ENCODE data around the gene LSMEM2. TPM values are rescaled to one million over a fixed set of nuclear protein-coding genes. Genes with fewer than 3 reads are reported as not detected.
A peak's percentile ranks its signal among the peaks of the same experiment; 100 is the strongest.

Gene LSMEM2
- total and polyA plus RNA-seq, 2 of the 8 experiments (the other 6 are each of a cell fraction or from before 2014, with no cell fraction given): 0.58 to 0.68 TPM

DNA sequence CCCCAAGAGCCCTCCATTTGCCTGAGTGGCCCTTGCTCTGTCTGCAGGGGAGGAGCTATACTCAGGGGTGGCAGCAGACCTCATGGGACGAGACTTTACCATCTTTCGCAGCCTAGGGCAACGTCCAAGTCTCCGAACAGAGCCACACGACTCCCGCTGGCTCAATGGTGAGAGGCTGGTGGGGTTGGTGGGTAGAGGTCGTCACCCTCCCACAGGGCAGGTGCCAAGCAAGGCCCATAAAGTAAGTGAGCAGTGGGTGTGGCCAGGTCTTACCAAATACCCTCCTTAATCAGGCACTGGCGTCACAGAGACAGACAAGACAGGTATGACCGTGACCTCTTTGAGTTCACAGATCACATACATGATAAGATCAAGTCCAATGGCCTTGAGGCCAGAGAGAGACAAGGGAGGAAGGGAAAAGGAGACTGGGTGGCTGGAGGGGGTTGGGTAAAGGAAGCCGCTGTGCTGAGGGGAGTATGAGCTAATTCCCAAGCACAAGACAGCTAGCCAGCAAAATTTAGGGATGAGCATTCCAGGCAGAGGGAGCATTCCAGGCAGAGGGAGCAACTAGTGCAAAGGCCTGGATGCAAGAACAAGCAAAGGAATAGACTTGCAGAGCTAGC lies 7.5 kb upstream of the LSMEM2 start:
- no peak overlapping the region for H3K4me2 ChIP-seq (ENCODE audit: insufficient read depth in 1 of 2, low read depth in 2 of 2, low read length in 2 of 2)
- 89% methylated on average over 10 of the region's 10 CpGs; no CpG with 5 or more reads in 1 of the 2 experiments for WGBS, 2 experiments (ENCODE audit: extremely low coverage in 1 of 2, insufficient coverage in 1 of 2, insufficient read length in 1 of 2, insufficient replicate concordance in 2 of 2, low coverage in 1 of 2, low lambda C conversion rate in 2 of 2, missing lambda C conversion rate in 1 of 2)
- no peak for FAIRE-seq

More for the DNA sequence above, 7.5 kb upstream of the LSMEM2 start:
- Histone ChIP-seq H3K4me1 (replicated peaks in 1 of 4; ENCODE audit: control insufficient read depth in 3 of 4, insufficient read depth in 4 of 4, low read length in 3 of 4) (peaks cover 0 to 34% (median 30%) of the 10 kb centered on the region in 4 experiments; a peak in 6 of 7 replicates), H2AK5ac (ENCODE audit: low read depth, low read length) (no peak overlapping the region; the same call in 1 of the 2 replicates), H3K36me3 (ENCODE audit: control insufficient read depth in 2 of 4, insufficient read depth in 4 of 4, low read length in 3 of 4) (no peaks in the 10 kb centered on the region), H3K23me2 (ENCODE audit: low read depth, low read length) (peaks cover 4% of the 10 kb centered on the region; the same call in 1 of the 2 replicates), H4K5ac (ENCODE audit: insufficient read length, low read depth, low read length) (no peak overlapping the region), H2BK15ac (ENCODE audit: low read length) (peak overlapping the region; percentile 99; the same call in 1 of the 2 replicates), H3K4me3 (ENCODE audit: extremely low read depth in 1 of 4, insufficient read depth in 2 of 4, low read depth in 3 of 4, low read length in 4 of 4) (no peak overlapping the region), H4K8ac (ENCODE audit: extremely low read depth, insufficient read depth, low read length) (no peak overlapping the region; the same call in 1 of the 2 replicates), H2BK12ac (ENCODE audit: low read depth, low read length) (peak overlapping the region; percentile 53), H3K9me3 (ENCODE audit: insufficient read depth in 2 of 2, low read depth in 1 of 2, low read length in 1 of 2) (no peaks in the 10 kb centered on the region; a peak in 1 of 4 replicates), H3K23ac (ENCODE audit: insufficient read length) (no peak overlapping the region), H3K56ac (replicated peaks; ENCODE audit: insufficient read length, low read depth, low read length) (no peak overlapping the region), H4K91ac (replicated peaks; ENCODE audit: insufficient read length, low read length) (no peak overlapping the region), H3K79me1 (ENCODE audit: low read depth, low read length) (no peaks in the 10 kb centered on the region), H3K14ac (ENCODE audit: insufficient read length) (no peak overlapping the region), H3K27me3 (replicated peaks in 1 of 4; ENCODE audit: control insufficient read depth in 3 of 4, extremely low read depth in 1 of 4, insufficient read depth in 3 of 4, low read length in 3 of 4) (peaks cover 25 to 39% (median 34%) of the 10 kb centered on the region in 4 experiments), H2BK5ac (ENCODE audit: low read depth, low read length) (no peak overlapping the region), H3K4ac (replicated peaks; ENCODE audit: insufficient read length, low read depth, low read length) (no peak overlapping the region), H2AFZ (ENCODE audit: low read length) (no peak overlapping the region), H3K79me2 (ENCODE audit: control insufficient read depth in 1 of 2, insufficient read depth in 2 of 2, low read length in 2 of 2) (no peaks in the 10 kb centered on the region), H4K20me1 (replicated peaks in 1 of 2; ENCODE audit: control insufficient read depth in 1 of 2, insufficient read depth in 2 of 2, low read length in 2 of 2) (peaks cover 0 to 1% of the 10 kb centered on the region in 2 experiments), H2BK120ac (replicated peaks; ENCODE audit: low read depth, low read length) (no peak overlapping the region), H3K18ac (ENCODE audit: extremely low read depth, low read length) (no peak overlapping the region), H2BK20ac (ENCODE audit: low read length) (0 out of 2 replicates have a peak overlapping the region, but pooled peaks have one; percentile 21), H3K27ac (ENCODE audit: low read depth, low read length) (no peak overlapping the region), H3K9ac (replicated peaks in 1 of 4; ENCODE audit: extremely low read depth in 1 of 4, low read depth in 3 of 4, low read length in 3 of 4) (no peak overlapping the region)
- TF ChIP-seq TAF1 (IDR thresholded peaks at IDR 0.05; ENCODE audit: low read depth, low read length) (no peak), BCL11A (IDR thresholded peaks at IDR 0.05; ENCODE audit: low read depth in 2 of 2, low read length in 2 of 2) (no peak), GTF2F1 (IDR thresholded peaks at IDR 0.05; ENCODE audit: borderline replicate concordance, low read depth, low read length) (no peak), HDAC2 (IDR thresholded peaks at IDR 0.05; ENCODE audit: borderline replicate concordance in 1 of 2, low read depth in 2 of 2, low read length in 2 of 2) (no peak), TBP (IDR thresholded peaks at IDR 0.05; ENCODE audit: low read depth, low read length) (no peak), KDM4A (IDR thresholded peaks at IDR 0.05; ENCODE audit: low read depth, low read length, severe bottlenecking) (no peak), ASH2L (IDR thresholded peaks at IDR 0.05; ENCODE audit: low read length) (no peak), KDM1A (IDR thresholded peaks at IDR 0.05; ENCODE audit: borderline replicate concordance, low read length) (no peak), USF2 (IDR thresholded peaks at IDR 0.05; ENCODE audit: low read length) (no peak)
- CTCF ChIA-PET (ENCODE audit: partially characterized antibody): interaction anchor here (0.6 to 53.5 kb wide), 11 partner anchors 8 to 87 kb away, joined by 3 to 2149 read pairs (median 6); partner anchors contain the start of genes GNAI2, GNAT1 and SLC38A3
- POLR2A ChIA-PET (ENCODE audit: partially characterized antibody): interaction anchor here (0.6 to 4.4 kb wide), 6 partner anchors 11 to 353 kb away, joined by 3 to 35 read pairs (median 6); partner anchors contain the start of gene IFRD2
- no peak for DNase-seq (ENCODE audit: low read depth in 1 of 2, low spot score in 2 of 2)
